A673 (cell line): ENCODE results near the gene FADS3. TPM values are rescaled to one million over a fixed set of nuclear protein-coding genes. Genes with fewer than 3 reads are reported as not detected.
"Not testable (repeated sequence)": the region's sequence is repeated elsewhere in the genome, so short reads cannot be mapped to it uniquely, and the experiment has no call there.

Experiments used
- BruUV-seq: library from RNA; stranded (reverse); fragments of 400-500 nt; replicated peaks from 2 replicates; lab custom pipeline; 2021; lab: Mats Ljungman, UMichigan
- CTCF ChIA-PET: fragments of 300-600 bp; sonication (Branson Sonifier 250); formaldehyde crosslinking; loops from one replicate; lab custom pipeline; 2022; ENCODE audit warnings: antibody characterized with exemption; lab: Charles Lee
- POLR2A ChIA-PET: fragments of 300-600 bp; sonication (Branson Sonifier 250); formaldehyde crosslinking; loops from one replicate; lab custom pipeline; 2022; ENCODE audit warnings: antibody characterized with exemption; ENCODE audit not compliant: low non-redundant PET; lab: Charles Lee
- DNase-seq: peaks from one replicate; pipeline ENCODE4 v3.0.0-alpha.2; 2015; ENCODE audit warnings: low spot score
- H3K27ac ChIP-seq: fragments of 200-600 bp; sonication (generic); 2 replicates; pipeline ENCODE4 v1.5.1; 2016; ENCODE audit warnings: mixed run types, low read depth, mild to moderate bottlenecking, mixed read lengths, antibody characterized with exemption, low read length; ENCODE audit not compliant: poor library complexity, severe bottlenecking
- H3K27me3 ChIP-seq: fragments of 200-600 bp; sonication (generic); replicated peaks from 2 replicates; pipeline ENCODE4 v1.6.1; 2017; ENCODE audit warnings: mixed run types, low read depth, mild to moderate bottlenecking, mixed read lengths, antibody characterized with exemption, low read length; ENCODE audit not compliant: insufficient read depth, poor library complexity
- H3K36me3 ChIP-seq: fragments of 200-600 bp; sonication (generic); 2 replicates; pipeline ENCODE4 v1.6.1; 2016; ENCODE audit warnings: mixed run types, mild to moderate bottlenecking, mixed read lengths, antibody characterized with exemption, low read length; ENCODE audit not compliant: insufficient read depth, poor library complexity, severe bottlenecking
- H3K4me1 ChIP-seq: fragments of 200-600 bp; sonication (generic); 2 replicates; pipeline ENCODE4 v1.6.1; 2017; ENCODE audit warnings: mixed run types, mild to moderate bottlenecking, mixed read lengths, antibody characterized with exemption, low read length; ENCODE audit not compliant: insufficient read depth, poor library complexity, severe bottlenecking
- H3K4me3 ChIP-seq: fragments of 200-600 bp; sonication (generic); 2 replicates; pipeline ENCODE4 v1.5.1; 2016; ENCODE audit warnings: low read depth, mixed run types, mild to moderate bottlenecking, mixed read lengths, low read length; ENCODE audit not compliant: poor library complexity, severe bottlenecking
- H3K9me3 ChIP-seq: fragments of 200-600 bp; sonication (generic); 2 replicates; pipeline ENCODE4 v1.6.1; 2016; ENCODE audit warnings: mixed run types, low read depth, mild to moderate bottlenecking, mixed read lengths, antibody characterized with exemption, low read length; ENCODE audit not compliant: poor library complexity, severe bottlenecking
- CTCF ChIP-seq: fragments of 300-800, 200-600 bp; sonication (generic); conservative IDR thresholded peaks from 2 replicates; pipeline ENCODE4 v1.5.1; 2017; ENCODE audit warnings: low read depth, mild to moderate bottlenecking, antibody characterized with exemption, low read length, moderate library complexity, mixed read lengths
- EZH2 ChIP-seq: fragments of 200-600 bp; sonication (generic); IDR thresholded peaks from 2 replicates; pipeline ENCODE4 v1.6.1; 2017; ENCODE audit warnings: borderline replicate concordance, low read depth, mild to moderate bottlenecking, mixed read lengths, antibody characterized with exemption, low read length; ENCODE audit not compliant: poor library complexity, severe bottlenecking
- intact Hi-C: fragments of 100-400 bp; cut with micrococcal nuclease; formaldehyde crosslinking; loops from one replicate; pipeline ENCODE4 v1.10.0; 2022; ENCODE audit not compliant: unreplicated experiment
- total RNA-seq: library from RNA; stranded (reverse); gene quantifications from 2 replicates; pipeline ENCODE4 v1.2.3, GENCODE V29; 2021

The FADS3 gene
- total RNA-seq, 1 experiment from 2014 or later: 23.3 TPM

GRCh38 chr11:61882879-61883278 lies 8.5 kb downstream of the FADS3 start:
- Histone ChIP-seq H3K36me3 (no peaks in the 10 kb centered on the region), H3K4me3 (no peak overlapping the region), H3K4me1 (peaks cover 10% of the 10 kb centered on the region), H3K9me3 (no peaks in the 10 kb centered on the region), H3K27ac (no peak overlapping the region), H3K27me3 (no peaks in the 10 kb centered on the region)
- no TSS peak for BruUV-seq
- intact Hi-C loops: no loop called here
- POLR2A ChIA-PET: no interaction called here
- CTCF ChIA-PET: no interaction called here
- TF ChIP-seq EZH2: no peak
- TF ChIP-seq CTCF: no peak
- DNase-seq: no peak

GRCh38 chr11:61882267-61882666 lies 9.1 kb downstream of the FADS3 start:
- H3K4me1 ChIP-seq, intact Hi-C loops, H3K4me3 ChIP-seq, H3K36me3 ChIP-seq, BruUV-seq, H3K27me3 ChIP-seq, DNase-seq, H3K27ac ChIP-seq, H3K9me3 ChIP-seq: not testable (repeated sequence)
- CTCF ChIA-PET: interaction anchor here (1.1 kb wide), 1 partner anchor 226 kb away, joined by 3 read pairs; no protein-coding TSS in a partner anchor
- POLR2A ChIA-PET: interaction anchor here (0.5 kb wide), 1 partner anchor 45 kb away, joined by 4 read pairs; no protein-coding TSS in a partner anchor

- BruUV-seq: no TSS peak
- H3K9me3 ChIP-seq: no peaks in the 10 kb centered on the region
Measured at GRCh38 chr11:61881397-61881796, 9.9 kb downstream of the FADS3 start.

More at GRCh38 chr11:61881397-61881796, 9.9 kb downstream of the FADS3 start:
- peak; percentile 52 for DNase-seq
- POLR2A ChIA-PET: no interaction called here
- Histone ChIP-seq H3K27ac (peak overlapping the region; percentile 45), H3K36me3 (no peaks in the 10 kb centered on the region), H3K4me3 (no peak overlapping the region), H3K4me1 (peaks cover 10% of the 10 kb centered on the region), H3K27me3 (no peaks in the 10 kb centered on the region)
- intact Hi-C loops: no loop called here
- CTCF ChIA-PET: interaction anchor here (1.1 kb wide), 2 partner anchors 17 to 227 kb away, joined by 3 to 4 read pairs; no protein-coding TSS in a partner anchor
- no peak for TF ChIP-seq CTCF
- no peak for TF ChIP-seq EZH2
